GM19023 (cell line): ENCODE results near the gene PURB.
"Not testable (repeated sequence)": the region's sequence is repeated elsewhere in the genome, so short reads cannot be mapped to it uniquely, and the experiment has no call there.

ENCODE experiments used
- ATAC-seq: cut with Tn5 transposase; IDR thresholded peaks from one replicate; pipeline ENCODE4 v1.9.1; 2021; ENCODE audit warnings: mild to moderate bottlenecking, moderate library complexity; ENCODE audit not compliant: unreplicated experiment

Gene PURB

DNA sequence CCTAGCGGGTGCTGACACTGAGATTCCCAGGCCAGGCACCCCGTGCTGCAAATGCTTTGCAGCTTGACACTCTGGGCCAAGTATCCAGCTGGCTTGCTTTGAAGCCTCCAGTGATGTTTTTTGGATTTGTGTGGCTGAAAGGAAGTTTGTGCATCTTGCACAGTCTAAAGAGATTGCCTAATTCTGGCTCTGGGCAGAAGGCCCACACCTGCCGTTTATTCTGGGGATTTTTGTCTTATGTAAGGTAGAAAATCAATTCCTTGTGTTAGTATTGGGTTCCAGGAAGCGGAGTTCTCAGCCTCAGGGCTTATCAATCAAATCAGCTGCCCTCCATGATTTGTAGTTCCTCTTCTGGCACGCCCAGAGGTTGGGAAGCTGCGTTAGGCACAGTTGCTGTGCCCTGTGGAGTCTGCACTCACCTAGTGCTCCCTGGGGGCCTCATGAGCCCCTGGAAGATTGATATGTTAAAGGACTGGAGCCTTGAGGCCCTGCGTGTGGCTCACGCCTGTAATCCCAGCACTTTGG is 8.4 kb upstream of the PURB start:
- ATAC-seq, result no peak

DNA sequence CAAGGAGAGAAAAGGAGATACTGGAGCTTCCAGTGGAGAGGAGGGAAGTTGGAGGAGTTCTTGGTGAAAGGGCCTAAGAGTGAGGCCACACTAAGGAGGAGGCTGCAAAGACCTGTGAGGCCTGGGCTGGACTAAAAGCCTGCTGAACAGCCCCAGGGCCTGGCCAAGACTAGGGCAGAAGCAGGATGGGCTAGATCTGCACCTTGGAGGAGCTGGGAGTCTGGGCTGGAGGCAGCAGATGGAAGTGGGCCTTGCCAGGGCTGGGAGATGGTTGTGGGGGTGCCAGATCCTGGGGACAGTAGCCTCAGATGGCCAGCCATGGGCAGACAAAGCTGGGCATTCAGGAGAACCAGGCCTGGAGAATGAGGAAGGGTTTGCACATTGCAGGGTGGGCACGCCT is 6.5 kb upstream of the PURB start:
- ATAC-seq, result no peak

DNA sequence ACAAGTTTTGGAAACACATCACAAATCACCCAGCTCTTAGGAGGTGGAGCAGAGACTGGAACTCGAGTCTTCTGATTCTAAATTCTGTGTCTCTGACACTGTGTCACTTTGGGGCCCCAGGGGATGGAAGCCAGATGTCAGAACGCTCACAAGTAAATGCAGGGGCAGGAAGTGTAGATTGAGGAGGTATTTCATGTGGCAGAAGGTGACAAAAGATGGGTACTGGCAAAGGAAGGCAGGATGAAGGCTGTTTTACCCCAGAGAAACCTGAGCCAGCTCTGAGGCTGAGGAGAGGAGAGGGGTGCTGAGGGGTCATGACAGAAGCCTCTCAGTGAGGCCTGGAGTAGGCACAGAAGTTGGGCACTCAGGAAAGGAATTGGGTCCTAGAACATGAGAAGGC is 6.0 kb upstream of the PURB start:
- ATAC-seq, result no peak

DNA sequence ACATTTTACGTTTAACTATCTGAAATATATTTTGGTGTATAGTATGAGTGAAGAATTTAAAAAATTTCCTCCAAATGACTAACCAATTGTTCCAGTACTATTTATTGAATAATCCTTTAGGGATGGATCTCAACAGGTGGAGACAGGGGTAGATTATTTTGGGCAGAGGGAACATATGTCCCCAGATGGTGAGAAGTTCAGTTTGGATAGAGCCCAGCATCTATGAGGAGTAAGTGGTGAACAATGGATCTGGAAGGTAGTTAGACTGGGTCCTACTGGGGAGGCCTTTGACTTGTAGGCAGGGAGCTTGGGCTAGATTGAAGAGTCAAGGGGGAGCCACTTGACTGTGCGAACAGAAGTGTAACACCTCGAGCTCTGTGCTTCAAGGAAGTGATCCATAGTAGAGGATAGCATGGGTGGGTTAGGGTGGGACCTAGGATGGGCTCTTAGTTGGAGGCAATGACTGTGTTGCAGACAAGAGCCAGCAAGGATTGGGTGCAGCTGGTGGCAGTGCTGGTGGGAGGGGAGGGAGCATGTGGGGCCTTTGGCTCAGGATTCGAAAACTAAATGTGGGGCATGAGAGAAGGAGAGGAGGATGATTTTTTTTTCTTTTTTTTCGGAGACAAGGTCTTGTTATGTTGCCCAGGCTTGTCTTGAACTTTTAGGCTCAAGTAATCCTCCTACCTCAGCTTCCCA is 3.9 kb upstream of the PURB start:
- no peak for ATAC-seq

DNA sequence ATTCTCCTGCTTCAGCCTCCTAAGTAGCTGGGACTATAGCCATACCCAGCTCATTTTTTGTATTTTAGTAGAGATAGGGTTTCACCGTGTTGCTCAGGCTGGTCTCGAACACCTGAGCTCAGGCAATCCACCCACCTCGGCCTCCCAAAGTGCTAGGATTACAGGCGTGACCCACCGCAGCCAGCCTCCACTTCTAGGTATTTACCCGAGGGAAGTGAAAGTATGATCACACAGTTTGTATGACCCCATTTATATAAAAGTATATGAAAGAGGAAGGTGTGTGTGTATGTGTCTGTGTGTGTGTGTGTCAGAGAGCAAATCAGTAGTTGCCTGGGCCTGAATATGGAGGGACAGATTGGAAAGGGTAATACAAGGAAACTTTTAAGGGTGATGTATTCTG is 2.0 kb upstream of the PURB start:
- ATAC-seq, result no peak

DNA sequence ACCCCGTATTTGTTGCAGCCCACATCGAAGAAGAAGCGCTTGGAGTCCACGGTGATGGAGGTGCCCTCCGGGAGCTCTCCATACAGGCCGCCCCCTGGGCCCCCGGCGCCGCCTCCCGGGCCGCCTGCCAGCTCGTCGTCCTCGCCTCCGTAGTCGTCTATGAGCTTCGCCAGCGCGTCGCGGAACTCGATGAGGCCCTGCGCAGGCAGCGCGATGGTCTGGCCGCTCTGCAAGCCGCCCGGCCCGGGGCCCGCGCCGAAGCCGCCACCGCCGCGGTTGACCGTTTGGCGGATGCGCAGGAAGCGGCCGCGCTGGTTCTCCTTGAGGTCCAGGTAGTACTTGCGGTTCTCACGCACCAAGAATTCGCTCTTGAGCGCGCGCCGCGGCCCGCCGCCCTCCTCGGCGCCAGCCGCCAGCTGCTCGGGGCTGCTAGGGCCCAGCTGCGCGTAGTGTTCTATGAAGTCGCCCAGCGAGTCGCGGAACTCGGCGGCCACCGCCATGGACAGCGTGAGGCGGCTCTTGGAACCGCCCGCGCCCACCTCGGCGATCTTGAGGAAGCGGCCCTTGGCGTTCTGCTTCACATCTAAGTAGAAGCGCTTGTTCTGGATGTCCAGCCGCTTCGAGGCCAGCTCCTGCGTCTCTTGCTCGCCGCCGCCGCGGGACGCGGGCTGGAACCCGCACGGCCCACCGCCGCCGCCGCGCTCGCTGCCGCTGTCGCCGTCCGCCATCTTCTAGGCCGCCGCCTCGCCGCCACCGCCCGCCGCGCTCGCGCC is 523 bp downstream of the PURB start:
- ATAC-seq, result peak; percentile 27

DNA sequence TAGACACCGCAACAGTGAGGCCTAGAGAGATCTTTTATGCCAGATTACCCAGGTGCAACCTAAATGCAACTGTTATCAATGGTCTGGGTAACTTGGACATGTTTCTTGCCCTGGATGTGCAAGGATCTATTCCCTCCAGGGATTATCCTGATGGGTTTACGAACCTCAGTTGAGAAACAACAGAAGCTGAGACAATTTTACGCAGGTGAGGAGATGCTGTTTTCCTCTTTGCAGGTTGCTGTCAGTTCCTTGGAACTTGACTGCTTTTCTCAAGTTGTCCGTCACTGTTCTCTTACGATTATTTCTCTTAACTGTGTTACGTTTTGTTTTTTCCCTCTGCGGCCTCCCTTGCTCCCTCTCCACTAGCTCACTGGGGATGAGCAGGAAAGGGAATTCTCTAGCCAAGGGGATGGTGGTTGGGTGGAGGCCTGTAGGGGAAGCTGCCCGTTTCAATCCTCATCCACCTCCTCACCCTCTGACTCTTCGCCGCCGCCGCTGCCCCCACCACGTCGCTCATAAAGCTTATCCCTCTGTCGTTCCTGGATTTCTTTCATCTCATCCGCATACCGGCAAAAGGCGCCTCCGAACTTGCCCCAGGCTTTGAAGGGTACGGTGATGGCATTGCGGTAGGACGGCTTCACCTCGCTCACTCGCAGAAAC is 1.2 kb downstream of the PURB start:
- no peak for ATAC-seq

DNA sequence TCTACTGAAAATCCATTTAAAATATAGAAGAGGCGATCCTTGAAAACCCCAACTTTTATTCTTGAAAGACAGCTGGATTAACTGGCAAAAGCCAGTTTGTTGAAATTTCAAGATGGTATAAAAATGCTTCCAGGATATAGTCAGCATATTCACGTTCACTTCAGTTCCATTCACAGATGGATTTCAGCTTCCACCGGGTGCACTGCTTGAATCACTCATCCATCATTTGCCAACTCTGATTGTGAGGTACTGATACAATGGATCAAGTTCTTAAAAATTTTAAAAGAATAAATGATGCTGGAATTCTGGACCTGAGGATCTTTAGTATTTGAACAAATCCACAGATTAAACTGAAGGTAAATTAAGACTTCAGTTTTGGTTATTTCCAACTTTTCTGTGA is 2.4 kb downstream of the PURB start:
- ATAC-seq, result no peak

DNA sequence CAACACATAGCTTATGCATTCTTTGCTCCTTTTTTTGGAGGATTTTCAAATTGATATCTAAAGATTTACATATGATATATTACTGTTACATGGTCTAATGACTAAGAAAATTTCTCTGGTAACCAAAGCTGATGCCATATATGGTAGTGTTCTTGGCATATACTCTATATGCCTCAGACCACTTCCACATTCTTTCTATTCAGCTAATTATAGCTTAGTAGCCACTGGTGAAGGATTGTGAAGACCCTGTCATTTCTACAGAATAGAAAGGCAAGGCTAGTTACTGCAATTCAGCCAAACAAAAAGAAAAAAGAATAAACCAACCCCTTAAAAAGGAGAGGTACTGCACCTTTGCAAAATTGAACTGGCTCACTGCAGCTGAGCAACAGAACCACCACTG is 3.7 kb downstream of the PURB start:
- no peak for ATAC-seq

DNA sequence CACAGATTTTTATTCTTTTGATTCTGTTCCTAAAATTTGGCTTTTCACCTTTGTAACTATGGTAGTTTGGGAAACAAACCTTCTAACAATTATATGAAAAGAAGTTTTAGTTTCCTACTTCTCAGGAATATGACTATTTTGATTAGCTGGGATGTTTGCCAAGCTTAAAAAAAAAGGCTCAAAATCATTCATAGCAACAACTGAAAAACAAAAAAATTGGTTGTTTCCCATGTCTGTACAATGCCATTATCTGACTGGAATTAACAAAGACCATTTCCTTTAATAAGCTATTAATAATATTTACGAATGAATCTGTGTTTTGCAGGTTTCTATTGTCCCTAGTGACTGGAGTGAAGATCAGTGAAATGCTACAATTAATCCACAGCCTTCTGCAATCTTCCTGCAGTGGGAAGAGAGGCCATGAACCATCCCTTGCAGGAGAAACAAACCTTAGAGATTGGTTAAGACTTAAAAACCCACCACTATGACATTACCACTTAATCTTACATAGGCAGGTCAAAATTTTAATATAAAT is 4.2 kb downstream of the PURB start:
- ATAC-seq, result no peak

DNA sequence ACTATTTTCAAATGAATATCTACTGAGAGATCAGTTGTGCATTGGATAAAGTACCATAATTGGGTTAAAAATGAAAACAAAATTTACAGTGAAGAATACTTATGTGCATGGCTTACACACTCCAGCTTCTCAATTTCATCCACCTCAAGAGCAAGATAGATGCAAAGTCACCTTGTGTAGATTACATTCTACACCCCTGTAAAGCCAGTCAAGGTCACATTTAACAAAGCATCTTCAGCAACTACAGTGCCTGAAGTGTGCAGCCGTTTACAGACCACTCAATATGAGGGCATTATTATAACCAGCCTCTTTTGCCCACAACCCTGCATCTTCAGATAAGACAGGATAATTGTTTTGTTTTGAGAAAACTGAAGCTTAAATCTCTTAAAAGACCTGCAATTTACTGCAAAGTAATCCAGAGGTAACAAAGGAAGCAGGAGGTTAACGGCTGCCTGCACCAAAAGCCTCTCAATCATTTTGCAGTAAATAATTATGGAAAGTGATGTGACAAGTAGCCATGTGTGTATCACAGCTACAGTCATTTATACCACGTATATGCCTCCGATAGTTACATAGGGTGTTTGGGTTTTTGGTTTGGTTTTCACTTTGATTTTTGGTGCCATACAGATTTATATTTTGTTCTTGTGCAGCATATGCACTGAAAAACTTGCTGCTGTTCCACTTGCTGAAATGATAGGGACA is 4.9 kb downstream of the PURB start:
- no peak for ATAC-seq

DNA sequence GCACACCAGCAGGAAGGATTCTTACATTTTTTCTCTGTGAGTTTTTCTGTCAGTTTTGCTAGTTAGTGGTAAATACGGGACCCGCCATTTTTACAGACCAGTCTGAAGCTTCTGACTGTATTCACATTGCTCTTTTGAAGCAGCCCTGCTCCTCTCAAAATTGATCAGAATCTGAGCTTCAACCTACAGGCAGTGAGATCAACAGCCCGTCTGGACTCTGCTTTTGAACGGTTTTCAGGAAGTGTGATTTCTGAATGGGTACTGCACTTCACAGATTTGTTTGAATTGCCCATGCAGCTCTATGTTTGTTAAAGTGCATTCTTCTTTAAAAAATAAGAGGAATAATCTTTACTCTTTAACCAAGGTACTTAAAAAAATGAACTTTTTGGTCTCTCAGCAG is 8.9 kb downstream of the PURB start:
- ATAC-seq, result no peak

DNA sequence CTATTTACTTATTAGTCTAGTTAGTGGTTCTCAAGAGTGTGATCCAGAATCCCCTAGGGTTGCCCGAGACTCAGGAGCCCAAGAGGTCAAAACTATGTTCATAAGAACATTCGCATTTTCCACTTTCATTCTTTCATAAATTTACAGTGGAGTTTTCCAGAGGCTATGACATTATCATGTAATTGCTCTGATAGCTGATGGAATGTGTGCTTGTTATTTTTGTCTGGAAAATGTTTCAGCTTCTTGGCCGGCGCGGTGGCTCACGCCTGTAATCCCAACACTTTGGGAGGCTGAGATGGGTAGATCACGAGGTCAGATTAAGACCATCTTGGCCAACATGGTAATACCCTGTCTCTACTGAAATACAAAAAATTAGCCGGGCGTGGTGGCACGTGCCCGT is 10.1 kb downstream of the PURB start:
- ATAC-seq, result no peak

DNA sequence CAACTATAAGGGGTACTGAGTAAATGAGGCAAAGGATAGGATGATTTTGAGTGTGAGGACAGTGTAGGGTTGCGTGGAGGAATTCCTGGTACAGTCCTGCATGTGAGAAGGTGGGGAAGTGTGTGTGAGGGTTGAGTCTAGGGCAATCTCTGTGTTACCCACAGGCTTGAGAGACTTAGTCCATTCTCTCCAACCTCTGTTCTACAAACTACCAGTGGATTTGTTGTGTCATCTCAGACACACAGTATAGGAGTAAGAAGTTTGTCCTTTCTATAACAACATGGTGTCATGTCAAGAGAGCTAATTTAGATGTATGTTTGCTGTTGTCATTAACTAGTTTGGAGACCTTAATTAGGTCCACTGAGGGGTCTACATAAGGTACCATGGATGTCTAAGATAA is 12.5 kb downstream of the PURB start:
- ATAC-seq, result no peak

DNA sequence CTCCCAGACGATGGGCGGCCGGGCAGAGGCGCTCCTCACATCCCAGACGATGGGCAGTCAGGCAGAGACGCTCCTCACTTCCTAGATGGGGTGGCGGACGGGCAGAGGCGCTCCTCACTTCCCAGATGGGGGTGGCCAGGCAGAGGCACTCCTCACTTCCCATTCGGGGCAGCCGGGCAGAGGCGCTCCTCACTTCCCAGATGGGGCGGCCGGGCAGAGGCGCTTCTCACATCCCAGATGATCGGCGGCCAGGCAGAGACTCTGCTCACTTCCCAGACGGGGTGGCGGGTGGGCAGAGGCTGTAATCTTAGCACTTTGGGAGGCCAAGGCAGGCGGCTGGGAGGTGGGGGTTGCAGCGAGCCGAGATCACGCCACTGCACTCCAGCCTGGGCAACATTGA is 13.4 kb downstream of the PURB start:
- not testable (repeated sequence) for ATAC-seq

DNA sequence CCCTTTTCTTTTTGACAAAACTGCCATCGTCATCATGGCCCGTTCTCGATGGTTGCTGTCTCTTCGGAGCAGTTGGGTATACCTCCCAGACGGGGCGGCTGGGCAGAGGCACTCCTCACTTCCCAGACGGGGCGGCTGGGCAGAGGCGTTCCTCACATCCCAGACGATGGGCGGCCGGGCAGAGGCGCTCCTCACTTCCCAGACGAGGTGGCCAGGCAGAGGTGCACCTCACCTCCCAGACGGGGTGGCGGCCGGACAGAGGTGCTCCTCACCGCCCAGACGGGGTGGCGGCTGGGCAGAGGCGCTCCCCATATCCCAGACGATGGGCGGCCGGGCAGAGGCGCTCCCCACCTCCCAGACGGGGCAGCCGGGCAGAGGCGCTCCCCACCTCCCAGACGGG is 14.6 kb downstream of the PURB start:
- ATAC-seq, result not testable (repeated sequence)

DNA sequence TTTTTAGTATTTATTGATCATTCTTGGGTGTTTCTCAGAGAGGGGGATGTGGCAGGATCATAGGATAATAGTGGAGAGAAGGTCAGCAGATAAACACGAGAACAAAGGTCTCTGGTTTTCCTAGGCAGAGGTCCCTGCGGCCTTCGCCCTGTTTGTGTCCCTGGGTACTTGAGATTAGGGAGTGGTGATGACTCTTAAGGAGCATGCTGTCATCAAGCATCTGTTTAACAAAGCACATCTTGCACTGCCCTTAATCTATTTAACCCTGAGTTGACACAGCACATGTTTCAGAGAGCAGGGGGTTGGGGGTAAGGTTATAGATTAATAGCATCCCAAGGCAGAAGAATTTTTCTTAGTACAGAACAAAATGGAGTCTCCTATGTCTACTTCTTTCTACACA is 15.0 kb downstream of the PURB start:
- not testable (repeated sequence) for ATAC-seq

DNA sequence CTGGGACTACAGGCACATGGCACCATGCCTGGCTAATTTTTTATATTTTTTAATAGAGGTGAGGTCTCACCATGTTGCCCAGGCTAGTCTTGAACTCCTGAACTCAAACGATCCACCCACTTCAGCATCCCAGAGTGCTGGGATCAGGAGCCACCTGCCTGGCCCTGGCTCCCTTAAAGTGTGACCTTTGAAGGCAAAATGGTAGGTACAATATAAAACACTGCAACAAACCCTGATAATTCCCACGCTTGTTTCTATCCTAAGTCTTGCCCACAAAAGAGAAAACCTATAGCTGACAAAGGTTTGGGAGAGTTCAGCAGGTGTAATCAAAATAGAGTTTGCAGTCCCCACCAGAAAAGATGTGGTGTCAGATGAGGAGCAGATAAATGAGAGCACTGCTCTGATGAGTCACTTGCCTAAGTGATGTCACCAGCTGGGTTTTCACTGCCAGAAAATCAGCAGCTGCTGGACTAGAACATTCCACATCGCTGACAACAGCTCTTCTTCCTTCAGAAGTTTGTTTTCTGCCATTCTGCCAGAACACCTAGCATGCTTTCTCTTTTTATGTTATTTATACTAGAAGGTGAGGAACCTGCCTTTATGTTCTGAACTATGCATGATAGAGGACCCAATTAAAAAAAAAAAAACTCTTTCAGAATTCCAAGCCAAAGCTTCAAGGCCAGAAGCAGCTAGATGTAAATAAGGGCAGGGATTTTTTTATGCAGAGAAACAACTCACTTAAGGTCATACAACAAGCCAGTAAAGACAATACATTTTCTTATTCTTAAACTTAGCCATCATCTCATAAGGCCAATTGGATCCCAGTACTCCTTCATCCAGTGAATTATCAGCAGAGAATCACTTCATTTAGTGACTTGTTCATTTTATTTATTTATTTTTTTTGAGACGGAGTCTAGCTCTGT is 18.0 kb downstream of the PURB start:
- ATAC-seq, result no peak

DNA sequence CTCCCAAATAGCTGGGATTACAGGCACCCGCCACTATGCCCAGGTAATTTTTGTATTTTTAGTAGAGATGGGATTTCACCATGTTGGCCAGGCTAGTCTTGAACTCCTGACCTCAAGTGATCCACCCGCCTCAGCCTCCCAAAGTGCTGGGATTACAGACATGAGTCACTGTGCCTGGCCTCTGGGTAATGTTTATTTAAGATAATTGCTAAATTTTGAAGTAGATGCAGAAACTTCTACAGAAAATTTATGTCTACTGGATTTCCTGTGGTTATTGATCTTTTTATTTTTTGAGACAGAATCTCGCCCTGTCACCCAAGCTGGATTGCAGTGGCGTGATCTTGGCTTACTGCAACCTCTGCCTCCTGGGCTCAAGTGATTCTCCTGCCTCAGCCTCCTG is 23.4 kb downstream of the PURB start:
- not testable (repeated sequence) for ATAC-seq

DNA sequence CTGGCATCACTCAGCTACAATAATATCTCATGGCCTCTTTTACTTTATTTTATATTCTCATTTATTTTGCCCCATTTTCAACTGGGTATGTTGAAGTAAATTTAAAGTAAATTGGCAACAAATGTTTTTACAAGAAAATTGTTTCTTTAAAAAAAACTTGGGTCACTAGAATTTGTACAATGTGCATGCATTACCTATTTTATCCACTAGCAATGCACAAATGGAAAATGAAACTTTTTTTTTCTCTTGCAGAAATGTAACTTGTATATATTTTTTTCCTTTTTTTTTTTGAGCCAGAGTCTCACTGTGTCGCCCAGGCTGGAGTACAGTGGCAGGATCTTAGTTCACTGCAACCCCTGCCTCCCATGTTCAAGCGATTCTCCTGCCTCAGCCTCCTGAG is 27.2 kb downstream of the PURB start:
- ATAC-seq, result no peak
